KBM-7 (cell line): Measurements from ENCODE around the gene USP24.
"Not testable (repeated sequence)": the region's sequence is repeated elsewhere in the genome, so short reads cannot be mapped to it uniquely, and the experiment has no call there.

ENCODE experiments used
- DNase-seq: peaks from one replicate; pipeline ENCODE4 v3.0.0-alpha.2; 2015
- in situ Hi-C: fragments of 300-500 bp; cut with MboI; formaldehyde crosslinking; loops from 2 replicates; pipeline ENCODE4 v1.14.3; 2020; ENCODE audit warnings: low sequenced_read_pairs, low pct_unique_long_range_greater_than_20kb, mixed read lengths

USP24 gene

GRCh38 chr1:55140546-55140983 lies 74.6 kb downstream of the USP24 start:
- peak; percentile 87 for DNase-seq
- in situ Hi-C loops: no loop called here

GRCh38 chr1:55140137-55140536 lies 75.0 kb downstream of the USP24 start:
- no peak for DNase-seq
- in situ Hi-C loops: no loop called here

- peak; percentile 51 for DNase-seq
- in situ Hi-C loops: no loop called here
Observed at GRCh38 chr1:55138823-55139222, 76.3 kb downstream of the USP24 start.

GRCh38 chr1:55134152-55134808 lies 80.9 kb downstream of the USP24 start:
- no peak for DNase-seq
- in situ Hi-C loops: no loop called here

GRCh38 chr1:55131801-55132200 lies 83.4 kb downstream of the USP24 start:
- in situ Hi-C loops: no loop called here
- DNase-seq: no peak

- DNase-seq: no peak
- in situ Hi-C loops: no loop called here
Observed at GRCh38 chr1:55131218-55131617, 83.9 kb downstream of the USP24 start.

GRCh38 chr1:55129194-55129728 lies 85.9 kb downstream of the USP24 start:
- DNase-seq: peak; percentile 43
- in situ Hi-C loops: no loop called here

GRCh38 chr1:55128418-55128995 lies 86.7 kb downstream of the USP24 start:
- no peak for DNase-seq
- in situ Hi-C loops: no loop called here

GRCh38 chr1:55127827-55128343 lies 87.3 kb downstream of the USP24 start:
- in situ Hi-C loops: no loop called here
- peak; percentile 14 for DNase-seq

GRCh38 chr1:55124470-55124869 lies 90.7 kb downstream of the USP24 start:
- in situ Hi-C loops: no loop called here
- no peak for DNase-seq

GRCh38 chr1:55120538-55120937 lies 94.6 kb downstream of the USP24 start:
- in situ Hi-C loops: no loop called here

GRCh38 chr1:55118651-55119329 lies 96.4 kb downstream of the USP24 start:
- in situ Hi-C loops: no loop called here
- DNase-seq: no peak

More at GRCh38 chr1:55120538-55120937, 94.6 kb downstream of the USP24 start:
- DNase-seq: no peak

GRCh38 chr1:55117941-55118340 lies 97.2 kb downstream of the USP24 start:
- DNase-seq: no peak
- in situ Hi-C loops: no loop called here

- in situ Hi-C loops, DNase-seq: not testable (repeated sequence)
Observed at GRCh38 chr1:55109005-55109404, 106.2 kb downstream of the USP24 start.

GRCh38 chr1:55107101-55107500 lies 108.1 kb downstream of the USP24 start:
- in situ Hi-C loops: no loop called here
- no peak for DNase-seq

GRCh38 chr1:55103891-55104290 lies 111.3 kb downstream of the USP24 start:
- DNase-seq: no peak
- in situ Hi-C loops: no loop called here

- DNase-seq: no peak
- in situ Hi-C loops: no loop called here
Observed at GRCh38 chr1:55095095-55095494, 120.1 kb downstream of the USP24 start.

GRCh38 chr1:55092475-55092874 lies 122.7 kb downstream of the USP24 start:
- in situ Hi-C loops: no loop called here
- no peak for DNase-seq

- in situ Hi-C loops: no loop called here
- no peak for DNase-seq
Observed at GRCh38 chr1:55089683-55090082, 125.5 kb downstream of the USP24 start.

- peak; percentile 62 for DNase-seq
- in situ Hi-C loops: no loop called here
Observed at GRCh38 chr1:55088413-55088812, 126.8 kb downstream of the USP24 start.
